Motor neuron (in vitro differentiated cells): Measurements from ENCODE around the gene SPECC1. TPM values are rescaled to one million over a fixed set of nuclear protein-coding genes. Genes with fewer than 3 reads are reported as not detected.
"Not testable (repeated sequence)": the region's sequence is repeated elsewhere in the genome, so short reads cannot be mapped to it uniquely, and the experiment has no call there.

Source experiments
- ATAC-seq, 8 experiments: fragments of 200-7000 bp; cut with Tn5 transposase; replicated peaks in 6 of 8; 2 replicates each; pipeline ENCODE4 v1.8.0; 2021; ENCODE audit warnings: mild to moderate bottlenecking in 8 of 8, moderate library complexity in 8 of 8
- H3K27ac ChIP-seq, 2 donors: fragments of 250-450 bp; sonication (Bioruptor Pico); 2 replicates each; pipeline ENCODE4 v1.9.0; 2021; ENCODE audit warnings: antibody characterized with exemption in 2 of 2, mild to moderate bottlenecking in 2 of 2, moderate library complexity in 1 of 2
- H3K4me1 ChIP-seq, 2 donors: fragments of 250-450 bp; sonication (Bioruptor Pico); replicated peaks in 1 of 2; 2 replicates each; pipeline ENCODE4 v1.6.1; 2021; ENCODE audit warnings: antibody characterized with exemption in 2 of 2, mild to moderate bottlenecking in 2 of 2, moderate library complexity in 1 of 2
- H3K4me3 ChIP-seq, 5 donors: fragments of 250-450 bp; sonication (Bioruptor Pico); 2 replicates each; pipeline ENCODE4 v1.9.0; 2021; ENCODE audit warnings: antibody characterized with exemption in 5 of 5, mild to moderate bottlenecking in 5 of 5, moderate library complexity in 4 of 5
- WGBS, 10 experiments: fragments of 450-650 bp; shearing (Covaris generic); methylation state at CpG; one replicate each; pipeline ENCODE4 v1.0.0; 2022; 5-methylcytosine and 5-hydroxymethylcytosine counted together
- in situ Hi-C, 9 experiments: fragments of 400-800 bp; cut with MboI; loops; one replicate each; pipeline ENCODE4 v1.15.0; 2021; ENCODE audit warnings: low sequenced_read_pairs in 9 of 9, low pct_unique_long_range_greater_than_20kb in 2 of 9; ENCODE audit not compliant: unreplicated experiment in 9 of 9
- total RNA-seq, 8 experiments: library from RNA; unstranded; fragments of 300-600 nt; gene quantifications; 2 replicates each; pipeline versions ENCODE4 v1.2.3 to v1.2.4, GENCODE V29; 2022

Gene SPECC1
- total RNA-seq, 8 experiments from 2014 or later: 25.8 to 269 (median 79.5) TPM

DNA sequence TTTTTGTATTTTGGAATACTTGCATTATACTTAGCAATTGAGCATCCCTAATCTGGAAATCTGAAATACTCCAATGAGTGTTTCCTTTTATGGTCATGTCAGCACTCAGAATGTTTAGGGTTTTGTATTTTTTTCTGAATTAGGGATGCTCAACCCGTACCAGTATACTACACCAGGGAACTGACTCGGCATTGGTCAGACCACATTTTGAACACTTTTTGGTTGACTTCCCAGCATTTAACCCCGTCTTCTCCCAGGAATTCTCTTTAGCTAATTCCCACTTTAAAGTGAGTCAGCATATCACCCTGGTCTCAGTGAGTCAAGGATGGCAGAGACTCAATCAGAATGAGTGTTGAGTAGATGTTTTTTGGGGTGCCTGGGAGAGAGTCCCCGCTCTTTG lies 177.9 kb downstream of the SPECC1 start:
- Histone ChIP-seq H3K27ac (no peak overlapping the region), H3K4me3 (no peak overlapping the region), H3K4me1 (peaks cover 11 to 30% of the 10 kb centered on the region in 2 donors)
- in situ Hi-C loops: no loop called here
- 20 to 94% (median 79%) methylated on average over 2 to 3 of the region's 4 CpGs; no CpG with 5 or more reads in 1 of the 10 experiments for WGBS, 10 experiments
- ATAC-seq: peak in 2 of 8 experiments; percentile 21 to 37

DNA sequence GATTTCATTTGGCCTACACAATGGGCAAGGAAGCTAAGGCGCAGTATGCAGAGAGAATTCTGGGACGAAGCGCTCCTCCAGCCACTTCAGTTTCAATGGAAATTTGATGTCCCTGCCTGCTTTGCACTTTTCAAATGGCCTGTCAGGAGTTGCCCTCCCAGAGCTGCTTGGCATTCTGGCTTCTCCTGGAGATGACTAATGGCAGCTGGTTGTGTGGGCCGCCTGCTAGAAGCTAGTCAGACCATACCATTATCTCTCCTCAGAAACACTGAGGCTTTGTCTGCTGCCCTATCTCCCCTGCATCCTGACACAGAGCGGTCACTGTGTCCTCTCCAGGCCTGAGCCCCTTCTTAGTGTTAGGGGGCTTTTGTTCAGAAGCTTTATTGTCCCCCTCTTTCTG lies 180.1 kb downstream of the SPECC1 start:
- ATAC-seq: peak in 7 of 8 experiments; percentile 5 to 96 (median 94)

DNA sequence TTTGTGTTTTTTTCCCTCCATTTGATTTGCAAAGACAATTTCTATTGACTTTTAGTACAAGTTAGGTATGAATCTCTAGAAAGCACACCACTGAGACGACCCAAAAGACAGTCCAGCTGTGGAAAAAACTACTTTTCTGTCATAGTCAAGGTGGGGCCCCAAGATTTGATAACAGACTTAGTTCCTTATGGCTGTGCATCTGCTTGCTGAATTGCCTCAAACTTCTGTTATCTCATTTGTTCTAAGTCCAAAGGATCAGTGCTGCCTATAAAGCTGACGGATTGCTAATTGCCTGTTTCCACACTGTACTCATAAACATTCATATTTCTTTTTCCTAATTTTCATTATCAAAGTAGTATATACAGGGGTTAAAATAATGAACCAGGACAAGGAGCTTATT lies 180.8 kb downstream of the SPECC1 start:
- no peak overlapping the region for H3K4me3 ChIP-seq
- 14 to 67% (median 39%) methylated on average over 1 to 2 of the region's 2 CpGs; no CpG with 5 or more reads in 2 of the 10 experiments for WGBS, 10 experiments
- H3K27ac ChIP-seq: peak overlapping the region; percentile 25 to 33
- peaks cover 11 to 30% of the 10 kb centered on the region in 2 donors for H3K4me1 ChIP-seq
- in situ Hi-C loops: no loop called here
- peak in 1 of 8 experiments; percentile 6 for ATAC-seq

More for the DNA sequence above, 180.1 kb downstream of the SPECC1 start:
- in situ Hi-C loops: no loop called here
- Histone ChIP-seq H3K4me3 (no peak overlapping the region), H3K4me1 (peaks cover 11 to 30% of the 10 kb centered on the region in 2 donors), H3K27ac (peak overlapping the region; percentile 37 to 53)
- WGBS, 10 experiments: 0 to 100% (median 33%) methylated on average over 1 to 5 of the region's 5 CpGs; no CpG with 5 or more reads in 1 of the 10 experiments

- Histone ChIP-seq H3K4me3 (no peak overlapping the region), H3K4me1 (peaks cover 11 to 30% of the 10 kb centered on the region in 2 donors), H3K27ac (peak overlapping the region in 1 of 2 donors; percentile 25)
- in situ Hi-C loops: no loop called here
- no peak for ATAC-seq
- WGBS, 10 experiments: 71 to 100% (median 90%) methylated on average over 1 to 3 of the region's 3 CpGs; no CpG with 5 or more reads in 3 of the 10 experiments
Measured at GRCh38 chr17:20190605-20191004, 181.4 kb downstream of the SPECC1 start.

GRCh38 chr17:20191056-20191455 lies 181.9 kb downstream of the SPECC1 start:
- Histone ChIP-seq H3K27ac (no peak overlapping the region), H3K4me3 (no peak overlapping the region), H3K4me1 (peaks cover 11 to 30% of the 10 kb centered on the region in 2 donors)
- no peak for ATAC-seq
- in situ Hi-C loops: no loop called here
- 12 to 100% (median 85%) methylated on average over 2 to 3 of the region's 3 CpGs; no CpG with 5 or more reads in 2 of the 10 experiments for WGBS, 10 experiments

GRCh38 chr17:20196286-20196685 lies 187.1 kb downstream of the SPECC1 start:
- H3K4me1 ChIP-seq, ATAC-seq, H3K4me3 ChIP-seq, H3K27ac ChIP-seq, in situ Hi-C loops: not testable (repeated sequence)
- 20 to 100% (median 96%) methylated on average over 1 to 3 of the region's 3 CpGs for WGBS, 10 experiments

DNA sequence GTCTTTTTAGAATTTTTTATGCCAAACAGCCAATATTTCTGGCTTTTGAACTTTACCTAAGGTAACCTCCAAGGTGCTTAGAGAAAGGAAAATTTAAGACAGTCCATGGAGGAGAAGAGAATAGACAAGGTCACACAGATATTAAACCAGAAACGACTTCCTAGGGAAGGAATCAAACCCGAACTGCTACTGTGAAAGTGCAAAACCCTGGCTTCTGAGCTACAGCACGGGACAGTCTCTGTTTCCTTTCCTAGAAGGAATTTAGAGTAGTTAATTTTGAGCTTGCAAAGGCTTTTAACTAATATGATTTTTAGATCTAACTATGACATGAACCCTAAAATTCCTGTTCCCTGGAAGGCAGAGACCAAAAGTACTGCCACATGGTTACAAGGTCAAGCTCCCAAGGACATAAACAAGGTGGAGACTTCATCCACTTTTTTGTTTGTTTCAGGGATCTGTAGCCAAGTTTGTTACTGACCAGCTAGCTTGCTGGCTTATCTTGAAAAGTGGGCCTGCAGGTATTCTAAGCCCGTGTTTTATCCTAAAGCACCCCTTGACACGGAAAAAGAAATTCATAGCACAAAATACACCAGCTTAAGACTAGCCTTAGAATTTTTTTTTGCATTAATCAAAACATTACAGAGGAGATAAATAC lies 188.2 kb downstream of the SPECC1 start:
- in situ Hi-C loops: no loop called here
- H3K4me1 ChIP-seq: no peaks in the 10 kb centered on the region
- no peak for ATAC-seq
- WGBS, 10 experiments: 20 to 100% (median 89%) methylated on average over 1 to 5 of the region's 5 CpGs
- H3K4me3 ChIP-seq: no peak overlapping the region
- no peak overlapping the region for H3K27ac ChIP-seq

- ATAC-seq: peak in 3 of 8 experiments; percentile 58 to 80 (median 74)
- no peak overlapping the region for H3K27ac ChIP-seq
- in situ Hi-C loops: loop anchor here in 1 of 9 experiments (25.0 kb wide), 2 partner anchors 88 to 213 kb away; partner anchors contain the start of gene AKAP10
Measured at GRCh38 chr17:20200016-20200795, 191.0 kb downstream of the SPECC1 start.

DNA sequence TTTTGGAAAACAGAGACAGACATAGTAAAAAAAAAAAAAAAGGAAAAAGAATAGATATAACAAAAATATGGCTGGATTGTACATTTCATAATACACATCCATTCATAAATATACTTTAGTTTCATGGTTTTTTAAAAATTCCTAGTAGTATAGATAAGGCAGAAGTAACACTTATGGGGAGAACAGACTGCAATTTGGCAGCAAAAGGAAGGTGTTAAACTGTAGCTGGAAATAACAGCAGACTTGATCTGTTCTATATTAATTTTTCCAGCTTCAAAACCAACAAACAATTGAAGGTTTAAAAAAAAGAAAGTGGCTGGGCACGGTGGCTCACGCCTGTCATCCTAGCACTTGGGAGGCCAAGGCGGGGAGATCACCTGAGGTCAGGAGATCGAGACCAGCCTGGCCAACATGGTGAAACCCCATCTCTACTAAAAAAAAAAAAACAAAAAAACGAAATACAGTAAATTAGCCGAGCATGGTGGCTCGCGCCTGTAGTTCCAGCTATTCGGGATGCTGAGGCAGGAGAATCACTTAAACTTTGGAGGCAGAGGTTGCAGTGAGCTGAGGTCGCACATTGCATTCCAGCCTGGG lies 191.8 kb downstream of the SPECC1 start:
- Histone ChIP-seq H3K4me1 (no peaks in the 10 kb centered on the region), H3K27ac (no peak overlapping the region), H3K4me3 (no peak overlapping the region)
- ATAC-seq: no peak
- WGBS, 10 experiments: 68 to 97% (median 85%) methylated on average over 5 to 10 of the region's 10 CpGs
- in situ Hi-C loops: loop anchor here in 1 of 9 experiments (25.0 kb wide), 2 partner anchors 89 to 214 kb away; partner anchors contain the start of gene AKAP10

More at GRCh38 chr17:20200016-20200795, 191.0 kb downstream of the SPECC1 start:
- H3K4me3 ChIP-seq: no peak overlapping the region
- H3K4me1 ChIP-seq: no peaks in the 10 kb centered on the region
- WGBS, 10 experiments: 52 to 100% (median 90%) methylated on average over 1 to 5 of the region's 5 CpGs

GRCh38 chr17:20202141-20202621 lies 193.0 kb downstream of the SPECC1 start:
- in situ Hi-C loops: loop anchor here in 1 of 9 experiments (25.0 kb wide), 2 partner anchors 90 to 215 kb away; partner anchors contain the start of gene AKAP10
- WGBS, 10 experiments: 13 to 90% (median 63%) methylated on average over 1 to 3 of the region's 3 CpGs; no CpG with 5 or more reads in 2 of the 10 experiments

DNA sequence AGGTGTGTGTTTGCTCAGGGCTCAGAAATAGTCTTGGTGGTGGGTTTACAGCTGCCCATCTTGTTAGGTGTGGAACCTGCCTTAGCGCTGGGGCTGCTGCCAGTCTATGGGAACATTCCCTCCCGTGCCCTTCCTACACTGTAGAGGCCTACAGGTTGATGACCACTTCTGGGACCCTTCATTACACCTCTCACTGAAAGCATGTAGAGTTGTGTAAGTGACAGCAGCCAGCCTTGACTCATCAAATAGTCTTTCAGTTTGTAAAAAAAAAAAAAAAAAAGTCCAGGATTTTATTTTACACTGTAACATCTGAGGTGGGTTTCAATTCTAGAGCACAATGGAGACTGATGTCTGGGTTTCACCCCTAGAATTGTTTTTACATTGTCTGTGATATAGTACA lies 193.9 kb downstream of the SPECC1 start:
- Histone ChIP-seq H3K27ac (no peak overlapping the region), H3K4me3 (no peak overlapping the region), H3K4me1 (no peaks in the 10 kb centered on the region)
- no peak for ATAC-seq
- 100% methylated on average over 1 of the region's 2 CpGs; no CpG with 5 or more reads in 8 of the 10 experiments for WGBS, 10 experiments
- in situ Hi-C loops: loop anchor here in 1 of 9 experiments (25.0 kb wide), 2 partner anchors 91 to 216 kb away; partner anchors contain the start of gene AKAP10

More at GRCh38 chr17:20202141-20202621, 193.0 kb downstream of the SPECC1 start:
- H3K27ac ChIP-seq: no peak overlapping the region
- H3K4me1 ChIP-seq: no peaks in the 10 kb centered on the region
- H3K4me3 ChIP-seq: no peak overlapping the region
- ATAC-seq: peak in 1 of 8 experiments; percentile 7

GRCh38 chr17:20203761-20204263 lies 194.7 kb downstream of the SPECC1 start:
- H3K4me1 ChIP-seq: no peaks in the 10 kb centered on the region
- no peak overlapping the region for H3K4me3 ChIP-seq
- in situ Hi-C loops: loop anchor here in 1 of 9 experiments (25.0 kb wide), 2 partner anchors 92 to 217 kb away; partner anchors contain the start of gene AKAP10
- H3K27ac ChIP-seq: no peak overlapping the region
- no peak for ATAC-seq
- WGBS, 10 experiments: 76 to 100% (median 83%) methylated on average over 1 to 3 of the region's 3 CpGs; no CpG with 5 or more reads in 1 of the 10 experiments
